OCI-LY7 (cell line): ENCODE measurements around the gene IRF2. TPM values are rescaled to one million over a fixed set of nuclear protein-coding genes. Genes with fewer than 3 reads are reported as not detected.
"Not testable (repeated sequence)": the region's sequence is repeated elsewhere in the genome, so short reads cannot be mapped to it uniquely, and the experiment has no call there.

Experiments
- BruUV-seq: library from RNA; stranded (reverse); fragments of 400-500 nt; replicated peaks from 2 replicates; lab custom pipeline; 2021; lab: Mats Ljungman, UMichigan
- CTCF ChIA-PET: fragments of 300-600 bp; sonication (Branson Sonifier 250); formaldehyde crosslinking; loops from one replicate; lab custom pipeline; 2022; ENCODE audit warnings: antibody characterized with exemption; ENCODE audit not compliant: unreplicated experiment; lab: Charles Lee
- POLR2A ChIA-PET: fragments of 300-600 bp; sonication (Branson Sonifier 250); formaldehyde crosslinking; loops from one replicate; lab custom pipeline; 2022; ENCODE audit warnings: antibody characterized with exemption; lab: Charles Lee
- DNase-seq: peaks from one replicate; pipeline ENCODE4 v3.0.0-alpha.2; 2015; ENCODE audit warnings: low spot score
- H2AFZ ChIP-seq: fragments of 200-600 bp; sonication (generic), shearing (Covaris generic); 2 replicates; pipeline ENCODE4 v1.6.1; 2014; ENCODE audit warnings: mild to moderate bottlenecking, antibody characterized with exemption, low read length, moderate library complexity
- H3K27ac ChIP-seq: fragments of 200-600 bp; sonication (generic); 2 replicates; pipeline ENCODE4 v1.5.1; 2014; ENCODE audit warnings: mixed run types, low read depth, mild to moderate bottlenecking, moderate library complexity, low read length, inconsistent platforms; ENCODE audit not compliant: poor library complexity, severe bottlenecking
- H3K36me3 ChIP-seq: fragments of 200-600 bp; sonication (generic); 2 replicates; pipeline ENCODE4 v1.6.1; 2014; ENCODE audit warnings: mild to moderate bottlenecking, antibody characterized with exemption, low read length, moderate library complexity, mixed read lengths; ENCODE audit not compliant: insufficient read depth
- H3K4me1 ChIP-seq: fragments of 200-600 bp; sonication (generic); 2 replicates; pipeline ENCODE4 v1.5.1; 2014; ENCODE audit warnings: mild to moderate bottlenecking, low read length; ENCODE audit not compliant: insufficient read depth, poor library complexity, severe bottlenecking
- H3K4me2 ChIP-seq: fragments of 200-600 bp; sonication (generic); 2 replicates; pipeline ENCODE4 v1.6.1; 2014; ENCODE audit warnings: mild to moderate bottlenecking, low read length
- H3K4me3 ChIP-seq: fragments of 200-600 bp; sonication (generic); 2 replicates; pipeline ENCODE4 v1.5.1; 2014; ENCODE audit warnings: mild to moderate bottlenecking, low read depth, low read length; ENCODE audit not compliant: poor library complexity, severe bottlenecking
- H3K79me2 ChIP-seq: fragments of 200-600 bp; sonication (generic); 2 replicates; pipeline ENCODE4 v1.6.1; 2016; ENCODE audit warnings: low read depth, mild to moderate bottlenecking, low read length, moderate library complexity, mixed read lengths; ENCODE audit not compliant: insufficient read depth
- H3K9me2 ChIP-seq: fragments of 200-600 bp; sonication (generic); 2 replicates; pipeline ENCODE4 v1.6.1; 2016; ENCODE audit warnings: mild to moderate bottlenecking, low read length, mixed read lengths; ENCODE audit not compliant: insufficient read depth
- H3K9me3 ChIP-seq: fragments of 200-600 bp; sonication (generic); 2 replicates; pipeline ENCODE4 v1.6.1; 2014; ENCODE audit warnings: mild to moderate bottlenecking, mixed run types, low read length, mixed read lengths
- H4K20me1 ChIP-seq: fragments of 200-600 bp; sonication (generic); 2 replicates; pipeline ENCODE4 v1.6.1; 2014; ENCODE audit warnings: mild to moderate bottlenecking, antibody characterized with exemption, low read length, moderate library complexity, mixed read lengths; ENCODE audit not compliant: insufficient read depth
- EZH2phosphoT487 ChIP-seq: fragments of 200-600 bp; sonication (generic); IDR thresholded peaks from 2 replicates; pipeline ENCODE4 v1.6.1; 2018; ENCODE audit warnings: low read depth, borderline replicate concordance, mild to moderate bottlenecking, mixed run types, antibody characterized with exemption, low read length, moderate library complexity, mixed read lengths
- intact Hi-C: fragments of 100-400 bp; cut with micrococcal nuclease; formaldehyde crosslinking; loops from one replicate; pipeline ENCODE4 v1.10.0; 2022; ENCODE audit not compliant: unreplicated experiment
- total RNA-seq, 2 experiments: library from RNA; depleted of rRNA in 1 of 2; stranded (reverse); fragments of >200 nt in 1 of 2; shearing (Covaris generic) in 1 of 2; gene quantifications; 2 replicates each; pipeline ENCODE4 v1.2.3, GENCODE V29; 2014 to 2022
- TF ChIP-seq, protein P1 (sequence below): fragments of 200-600 bp; sonication (generic); conservative IDR thresholded peaks from 2 replicates; pipeline ENCODE4 v1.5.1; 2014; ENCODE audit warnings: mild to moderate bottlenecking, antibody characterized with exemption, low read length, moderate library complexity, mixed read lengths

IRF2 gene
- total RNA-seq, 2 experiments from 2014 or later: 32.3 to 37.8 TPM

DNA sequence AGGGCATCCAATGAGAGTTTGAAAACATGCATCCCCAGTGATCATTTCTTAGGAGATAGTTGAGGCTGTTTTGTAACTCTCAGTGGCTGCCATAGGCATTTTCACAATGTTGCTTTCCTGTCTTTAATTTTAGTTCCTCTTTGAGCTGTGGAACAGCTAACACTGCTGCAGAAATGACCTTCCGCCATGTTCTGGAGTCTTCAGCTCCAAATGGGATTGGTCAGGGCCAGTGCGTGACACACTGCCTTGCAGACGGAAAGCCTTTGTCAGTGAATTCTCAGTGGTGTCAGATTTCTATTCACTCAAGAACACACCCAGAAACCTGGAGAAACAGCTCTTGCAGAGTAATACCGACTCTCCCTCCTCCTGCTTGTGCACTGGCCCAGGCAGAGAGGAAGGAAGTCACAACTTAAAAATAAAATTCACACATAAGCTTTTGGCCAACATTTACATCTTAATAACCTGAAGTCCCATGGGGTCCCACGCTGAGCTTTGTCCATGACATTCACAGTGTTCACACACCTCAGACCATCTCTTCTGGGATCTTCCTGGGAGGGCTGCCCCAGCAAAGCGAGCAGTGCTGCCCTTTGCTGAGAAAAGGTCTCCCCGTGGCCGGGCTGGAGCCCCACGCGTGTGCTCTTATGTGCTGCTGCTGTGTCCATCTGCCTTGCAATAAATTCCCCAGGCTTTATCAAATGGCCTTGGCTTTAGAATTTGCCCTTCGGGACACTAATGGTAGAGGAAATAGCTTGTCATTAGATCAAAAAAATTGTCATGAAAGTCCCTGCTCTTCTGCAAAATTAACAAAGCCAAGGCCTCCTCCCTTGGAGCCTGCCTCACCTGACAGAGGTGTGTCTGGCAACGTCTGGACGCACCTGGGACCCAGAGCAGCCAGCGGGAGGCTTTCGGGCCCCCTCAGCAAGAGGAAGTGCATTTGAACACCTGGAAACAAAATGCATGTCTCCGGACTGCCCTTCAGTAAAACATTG lies 126.8 kb downstream of the IRF2 start:
- Histone ChIP-seq H4K20me1 (no peaks in the 10 kb centered on the region), H3K4me1 (peaks cover 67% of the 10 kb centered on the region), H3K36me3 (no peaks in the 10 kb centered on the region), H3K4me3 (peak overlapping the region; percentile 57), H3K4me2 (peak overlapping the region; percentile 92), H3K79me2 (no peaks in the 10 kb centered on the region), H3K9me2 (no peaks in the 10 kb centered on the region), H2AFZ (peak overlapping the region; percentile 48), H3K27ac (peak overlapping the region; percentile 85), H3K9me3 (no peaks in the 10 kb centered on the region)
- DNase-seq: peak; percentile 89
- ChIA-PET CTCF (interaction anchor here (0.5 to 1.9 kb wide), 11 partner anchors 10 to 189 kb away, joined by 3 to 9 read pairs (median 3); no protein-coding TSS in a partner anchor), POLR2A (interaction anchor here (0.6 to 7.5 kb wide), 36 partner anchors 7 to 302 kb away, joined by 3 to 67 read pairs (median 5); partner anchors contain the start of genes CASP3, IRF2 and PRIMPOL)
- intact Hi-C loops: loop anchor here (1.0 to 2.0 kb wide), 6 partner anchors 37 to 189 kb away; no protein-coding TSS in a partner anchor
- no peak for TF ChIP-seq EZH2phosphoT487
- TF ChIP-seq, protein P1, sequence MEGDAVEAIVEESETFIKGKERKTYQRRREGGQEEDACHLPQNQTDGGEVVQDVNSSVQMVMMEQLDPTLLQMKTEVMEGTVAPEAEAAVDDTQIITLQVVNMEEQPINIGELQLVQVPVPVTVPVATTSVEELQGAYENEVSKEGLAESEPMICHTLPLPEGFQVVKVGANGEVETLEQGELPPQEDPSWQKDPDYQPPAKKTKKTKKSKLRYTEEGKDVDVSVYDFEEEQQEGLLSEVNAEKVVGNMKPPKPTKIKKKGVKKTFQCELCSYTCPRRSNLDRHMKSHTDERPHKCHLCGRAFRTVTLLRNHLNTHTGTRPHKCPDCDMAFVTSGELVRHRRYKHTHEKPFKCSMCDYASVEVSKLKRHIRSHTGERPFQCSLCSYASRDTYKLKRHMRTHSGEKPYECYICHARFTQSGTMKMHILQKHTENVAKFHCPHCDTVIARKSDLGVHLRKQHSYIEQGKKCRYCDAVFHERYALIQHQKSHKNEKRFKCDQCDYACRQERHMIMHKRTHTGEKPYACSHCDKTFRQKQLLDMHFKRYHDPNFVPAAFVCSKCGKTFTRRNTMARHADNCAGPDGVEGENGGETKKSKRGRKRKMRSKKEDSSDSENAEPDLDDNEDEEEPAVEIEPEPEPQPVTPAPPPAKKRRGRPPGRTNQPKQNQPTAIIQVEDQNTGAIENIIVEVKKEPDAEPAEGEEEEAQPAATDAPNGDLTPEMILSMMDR: no peak
- BruUV-seq: no TSS peak

DNA sequence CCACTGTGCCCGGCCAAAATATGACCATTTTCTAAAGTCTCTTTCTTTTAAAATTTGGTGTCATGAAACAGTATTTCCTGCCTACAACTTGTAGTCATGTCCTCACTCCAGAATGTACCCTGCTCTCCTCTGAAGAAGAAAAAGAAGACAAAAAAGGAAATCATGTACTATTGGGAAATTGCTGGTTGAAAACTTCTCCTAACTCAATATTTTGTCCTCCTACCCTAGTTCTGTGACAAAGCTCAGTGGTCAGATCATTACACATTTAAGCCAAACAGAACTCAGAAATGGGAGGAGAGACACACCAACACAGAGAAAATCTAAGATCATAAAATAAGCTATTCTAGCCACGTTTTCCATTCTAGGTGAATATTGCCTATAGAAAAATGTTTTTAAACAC lies 127.7 kb downstream of the IRF2 start:
- Histone ChIP-seq H3K4me2 (peak overlapping the region; percentile 92), H3K36me3 (no peaks in the 10 kb centered on the region), H2AFZ (peak overlapping the region; percentile 48; the same call in 1 of the 2 replicates), H3K4me3 (peak overlapping the region; percentile 57), H3K9me2 (no peaks in the 10 kb centered on the region), H3K79me2 (no peaks in the 10 kb centered on the region), H3K27ac (peak overlapping the region; percentile 85), H4K20me1 (no peaks in the 10 kb centered on the region), H3K4me1 (peaks cover 73% of the 10 kb centered on the region), H3K9me3 (no peaks in the 10 kb centered on the region)
- ChIA-PET CTCF (interaction anchor here (0.6 to 1.4 kb wide), 4 partner anchors 10 to 82 kb away, joined by 3 to 6 read pairs (median 4); no protein-coding TSS in a partner anchor), POLR2A (interaction anchor here (0.6 to 7.5 kb wide), 18 partner anchors 8 to 303 kb away, joined by 3 to 67 read pairs (median 8); partner anchors contain the start of genes CASP3 and PRIMPOL)
- BruUV-seq: no TSS peak
- no peak for TF ChIP-seq EZH2phosphoT487
- TF ChIP-seq, protein P1: no peak
- DNase-seq: no peak
- intact Hi-C loops: loop anchor here (1.0 to 2.0 kb wide), 6 partner anchors 38 to 190 kb away; no protein-coding TSS in a partner anchor

DNA sequence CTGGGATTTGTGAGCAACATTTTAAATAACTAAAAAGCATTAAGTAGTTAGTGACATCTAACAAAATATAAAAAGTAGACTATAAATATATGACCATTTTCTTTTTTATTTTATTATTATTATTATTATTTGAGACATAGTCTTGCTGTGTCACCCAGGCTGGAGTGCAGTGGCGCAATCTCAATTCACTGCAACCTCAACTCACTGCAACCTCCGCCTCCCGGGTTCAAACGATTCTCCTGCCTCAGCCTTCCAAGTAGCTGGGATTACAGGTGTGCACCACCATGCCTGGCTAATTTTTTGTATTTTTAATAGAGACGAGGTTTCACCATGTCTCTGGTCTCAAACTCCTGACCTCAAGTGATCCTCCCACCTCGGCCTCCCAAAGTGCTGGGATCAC lies 128.1 kb downstream of the IRF2 start:
- intact Hi-C loops: loop anchor here (2.0 kb wide), 2 partner anchors 125 to 191 kb away; no protein-coding TSS in a partner anchor
- ChIA-PET CTCF (interaction anchor here (1.2 kb wide), 1 partner anchor 14 kb away, joined by 3 read pairs; no protein-coding TSS in a partner anchor), POLR2A (interaction anchor here (0.7 to 7.5 kb wide), 19 partner anchors 8 to 303 kb away, joined by 3 to 67 read pairs (median 8); partner anchors contain the start of genes CASP3 and PRIMPOL)
- Histone ChIP-seq H2AFZ (peak overlapping the region; percentile 48; the same call in 1 of the 2 replicates), H3K4me2 (peak overlapping the region; percentile 92), H3K27ac (peak overlapping the region; percentile 85), H3K4me1 (peaks cover 77% of the 10 kb centered on the region)
- not testable (repeated sequence) for H3K36me3 ChIP-seq, H3K79me2 ChIP-seq, H3K9me3 ChIP-seq, BruUV-seq, H4K20me1 ChIP-seq, DNase-seq, H3K9me2 ChIP-seq, H3K4me3 ChIP-seq
